GM18909 (cell line): Measurements from ENCODE around the gene EXOC4.
"Not testable (repeated sequence)": the region's sequence is repeated elsewhere in the genome, so short reads cannot be mapped to it uniquely, and the experiment has no call there.

Experiments
- ATAC-seq: cut with Tn5 transposase; IDR thresholded peaks from one replicate; pipeline ENCODE4 v1.9.1; 2021; ENCODE audit warnings: mild to moderate bottlenecking; ENCODE audit not compliant: unreplicated experiment, poor library complexity

Gene EXOC4

DNA sequence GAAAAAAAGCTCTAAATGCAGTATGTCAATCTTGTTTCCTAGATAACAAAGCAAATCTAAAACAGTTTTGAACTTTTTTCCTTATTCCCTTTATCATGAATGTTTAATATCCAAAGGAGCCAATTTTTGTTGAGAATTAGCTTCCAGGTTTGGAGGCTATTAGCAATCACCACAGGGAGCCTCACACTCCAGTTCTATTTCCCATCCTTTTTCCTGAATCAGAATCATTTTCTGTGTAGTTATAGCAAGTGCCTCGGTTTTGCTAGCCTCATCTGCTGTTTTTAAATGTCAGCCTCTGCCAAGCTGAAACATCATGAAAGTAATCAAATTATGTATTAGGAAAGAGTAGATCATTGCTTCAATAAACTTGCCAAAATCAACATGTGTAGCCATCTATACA lies 516.8 kb downstream of the EXOC4 start:
- no peak for ATAC-seq

GRCh38 chr7:133770863-133771492 lies 518.1 kb downstream of the EXOC4 start:
- no peak for ATAC-seq

DNA sequence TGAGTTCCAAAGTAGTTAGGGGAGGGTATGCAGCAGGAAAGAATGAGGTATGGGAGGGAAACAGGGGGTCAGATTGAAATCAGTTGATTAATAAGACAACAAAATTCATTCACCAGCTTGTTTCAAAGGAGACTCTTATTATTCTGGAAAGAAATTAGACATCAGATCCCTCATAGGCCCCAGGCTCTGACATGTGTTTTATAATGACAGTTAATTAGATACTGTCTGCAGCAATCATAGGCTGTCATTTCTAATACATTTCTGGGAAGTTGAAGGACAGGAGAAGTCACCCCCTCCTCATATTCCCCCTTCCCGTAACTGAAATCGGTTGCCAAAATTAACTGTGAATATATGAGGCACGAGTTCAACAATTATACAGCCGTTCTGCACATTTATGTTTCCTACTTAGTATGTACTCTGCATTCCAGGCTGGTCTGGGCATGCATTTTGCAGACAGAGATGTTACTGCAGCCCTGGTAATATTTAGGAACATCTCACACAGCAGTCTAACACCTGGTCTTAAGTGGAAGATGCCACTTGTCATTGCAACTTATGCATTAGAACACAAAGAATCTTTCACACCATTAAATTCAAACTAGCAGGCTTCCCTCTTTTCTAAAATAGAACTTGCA lies 519.0 kb downstream of the EXOC4 start:
- no peak for ATAC-seq

GRCh38 chr7:133773601-133774000 lies 520.7 kb downstream of the EXOC4 start:
- ATAC-seq = no peak

GRCh38 chr7:133775201-133775600 lies 522.3 kb downstream of the EXOC4 start:
- no peak for ATAC-seq

GRCh38 chr7:133776266-133776665 lies 523.4 kb downstream of the EXOC4 start:
- no peak for ATAC-seq

- ATAC-seq = no peak
Observed at GRCh38 chr7:133777701-133778100, 524.8 kb downstream of the EXOC4 start.

DNA sequence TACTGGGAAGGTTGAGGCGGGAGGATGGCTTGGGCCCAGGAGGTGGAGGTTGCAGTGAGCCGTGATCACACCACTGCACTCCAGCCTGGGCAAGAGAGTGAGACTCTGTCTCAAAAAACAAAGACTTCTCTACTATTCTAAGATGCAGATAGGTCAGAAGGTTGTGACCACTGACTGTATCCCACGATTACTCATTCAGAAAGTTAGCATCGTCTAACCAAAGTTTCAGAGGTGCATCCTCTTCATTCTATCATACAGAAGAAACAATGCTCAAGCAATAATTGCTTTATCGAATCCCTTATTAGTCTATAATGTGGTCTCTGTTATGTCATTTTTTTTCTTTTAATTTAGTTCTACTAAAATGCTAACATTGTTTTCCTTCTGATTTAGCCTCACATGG lies 525.6 kb downstream of the EXOC4 start:
- peak; percentile 81 for ATAC-seq

DNA sequence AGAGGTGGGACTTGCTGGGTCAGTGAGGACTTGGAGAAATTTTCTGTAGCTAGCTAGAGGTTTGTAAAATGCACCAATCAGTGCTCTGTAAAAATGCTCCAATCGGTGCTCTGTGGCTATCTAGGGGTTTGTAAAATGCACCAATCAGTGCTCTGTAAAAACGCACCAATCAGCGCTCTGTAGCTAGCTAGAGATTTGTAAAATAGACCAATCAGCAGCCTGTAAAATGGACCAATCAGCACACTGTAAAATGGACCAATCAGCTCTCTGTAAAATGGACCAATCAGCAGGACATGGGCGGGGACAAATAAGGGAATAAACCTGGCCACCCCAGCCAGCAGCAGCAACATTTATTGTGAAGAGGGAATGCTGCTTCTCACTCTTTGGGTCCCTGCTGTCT lies 526.7 kb downstream of the EXOC4 start:
- not testable (repeated sequence) for ATAC-seq

DNA sequence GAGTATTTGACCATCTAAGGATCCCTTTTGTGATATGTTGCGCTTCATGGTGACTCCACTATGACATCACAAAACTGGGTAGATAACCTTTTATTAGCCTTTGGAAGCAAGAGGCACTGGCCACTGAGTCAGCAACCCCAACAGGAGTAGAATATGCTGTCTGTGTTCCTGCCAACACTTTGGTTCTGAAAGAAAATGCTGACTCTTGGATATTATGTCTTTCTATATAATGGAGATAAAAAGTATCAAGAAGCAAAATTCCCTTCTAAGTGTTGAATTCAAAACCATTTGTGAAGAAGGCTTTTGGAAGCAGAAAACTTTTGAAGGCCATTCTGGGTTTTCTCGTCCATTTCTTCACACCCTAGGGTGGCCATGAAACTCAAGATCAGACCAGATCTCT lies 528.0 kb downstream of the EXOC4 start:
- no peak for ATAC-seq

DNA sequence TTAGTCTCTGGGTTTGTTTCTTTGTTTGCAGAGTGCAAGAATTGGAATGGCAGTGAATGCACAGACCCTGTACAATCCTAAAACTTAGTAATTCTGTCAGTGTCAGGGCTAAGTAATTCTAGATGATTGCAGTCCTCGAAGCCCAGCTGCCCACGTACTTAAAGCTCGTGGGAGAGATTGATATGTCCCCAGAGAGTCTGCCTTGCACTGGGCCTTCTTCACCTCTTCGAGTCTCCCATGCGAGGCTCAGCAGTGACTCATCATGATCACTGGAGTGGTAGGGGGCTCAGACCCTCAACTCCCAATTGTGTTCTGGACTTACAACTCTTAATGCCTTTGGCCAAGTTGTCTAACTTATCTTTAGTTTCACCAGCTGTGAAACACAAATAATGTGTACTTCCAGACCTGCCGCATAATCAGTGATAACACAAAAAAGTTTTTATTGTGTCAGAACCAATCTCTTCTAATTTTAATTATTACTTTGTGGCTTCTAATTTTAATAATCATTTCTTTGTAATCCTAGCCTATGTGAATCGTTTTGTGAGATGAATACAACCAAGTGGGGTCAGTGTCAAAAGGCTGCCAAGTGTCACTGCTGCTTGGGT lies 528.7 kb downstream of the EXOC4 start:
- ATAC-seq = no peak

- ATAC-seq = no peak
Observed at GRCh38 chr7:133782470-133782869, 529.6 kb downstream of the EXOC4 start.

DNA sequence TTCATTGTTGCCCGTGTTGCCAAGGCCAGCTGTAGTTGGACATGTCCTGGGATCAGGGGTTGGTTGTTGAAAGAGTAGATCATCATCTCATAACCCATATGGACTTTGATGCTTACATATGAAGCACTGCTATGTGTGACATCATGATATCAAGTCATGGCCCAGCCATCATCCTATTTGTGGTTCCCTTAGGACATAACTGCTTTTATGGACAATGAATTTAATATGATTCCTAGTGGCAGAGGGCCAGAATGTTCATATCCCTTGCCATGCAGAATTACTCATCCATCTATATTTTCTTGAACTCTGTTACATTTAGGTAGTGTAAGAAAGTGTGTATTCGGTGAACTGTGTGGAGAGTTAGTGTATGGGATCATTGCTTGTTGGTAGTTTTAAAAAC lies 530.4 kb downstream of the EXOC4 start:
- no peak for ATAC-seq

DNA sequence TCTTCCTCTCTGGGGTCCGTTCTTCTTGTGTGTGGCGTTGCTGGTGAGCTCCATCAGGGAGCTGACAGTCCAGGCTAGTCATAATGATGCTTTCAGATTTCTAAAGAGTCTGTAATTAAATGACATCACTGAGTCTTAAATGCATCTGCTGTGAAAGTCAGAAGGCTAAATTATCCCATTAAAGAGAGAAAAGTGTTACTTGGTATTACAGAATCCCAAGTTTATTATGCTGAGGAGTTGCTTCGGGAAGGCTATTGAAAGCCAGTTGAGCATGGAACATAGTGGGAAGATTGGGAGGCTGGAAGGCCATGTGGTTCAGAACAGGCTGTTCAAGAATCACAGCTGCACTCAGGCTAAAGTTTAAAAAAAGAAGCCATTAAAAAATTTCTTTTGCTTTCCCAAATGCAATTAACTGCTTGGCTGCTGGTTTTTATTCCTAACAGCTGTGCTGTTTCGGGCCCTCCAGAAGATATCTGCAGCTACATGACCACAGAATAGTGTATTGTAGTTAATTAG lies 531.7 kb downstream of the EXOC4 start:
- no peak for ATAC-seq

DNA sequence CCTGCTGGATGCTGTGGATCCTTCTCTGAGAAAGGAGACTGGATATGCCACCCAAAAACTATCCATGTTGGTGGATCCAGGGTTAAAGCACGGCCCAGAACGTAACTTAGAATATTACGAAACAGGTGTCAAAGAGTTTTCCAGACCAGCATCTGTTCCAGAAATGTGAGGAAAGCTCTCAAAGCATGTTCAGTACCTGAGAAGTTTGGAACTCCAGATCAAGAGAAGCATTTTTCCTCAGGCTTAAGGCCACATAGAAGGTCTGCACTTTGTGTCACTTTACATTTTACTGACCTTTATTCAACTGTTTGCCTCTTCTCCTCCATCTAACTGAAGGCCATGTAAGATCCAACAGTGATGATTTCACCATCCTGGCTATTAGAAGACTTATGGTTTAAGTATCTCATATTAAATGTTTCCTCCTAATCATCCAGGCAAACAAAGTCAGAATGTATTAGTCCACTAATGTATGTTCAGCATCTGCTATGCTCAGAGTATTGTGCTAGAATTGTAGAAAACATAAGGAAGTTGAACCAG lies 533.6 kb downstream of the EXOC4 start:
- ATAC-seq = no peak

DNA sequence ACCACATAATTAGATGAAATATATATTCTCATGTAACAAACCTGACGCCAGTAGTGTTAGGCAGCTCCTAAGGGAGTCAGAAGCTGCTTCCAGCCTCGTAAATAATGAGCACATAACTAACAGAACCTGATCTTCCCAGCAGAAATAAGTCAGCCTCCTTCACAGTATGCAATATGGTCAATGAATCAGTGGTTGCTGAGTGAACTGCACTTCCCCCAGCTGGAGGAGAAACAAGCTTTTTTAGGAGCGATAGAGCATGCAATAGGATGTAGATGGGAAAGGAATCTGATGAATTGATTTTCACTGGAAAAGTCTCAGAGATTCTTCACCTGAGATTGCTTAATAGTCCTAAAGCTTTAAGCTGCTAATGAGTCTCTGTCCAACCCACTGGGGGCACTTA lies 537.1 kb downstream of the EXOC4 start:
- no peak for ATAC-seq

DNA sequence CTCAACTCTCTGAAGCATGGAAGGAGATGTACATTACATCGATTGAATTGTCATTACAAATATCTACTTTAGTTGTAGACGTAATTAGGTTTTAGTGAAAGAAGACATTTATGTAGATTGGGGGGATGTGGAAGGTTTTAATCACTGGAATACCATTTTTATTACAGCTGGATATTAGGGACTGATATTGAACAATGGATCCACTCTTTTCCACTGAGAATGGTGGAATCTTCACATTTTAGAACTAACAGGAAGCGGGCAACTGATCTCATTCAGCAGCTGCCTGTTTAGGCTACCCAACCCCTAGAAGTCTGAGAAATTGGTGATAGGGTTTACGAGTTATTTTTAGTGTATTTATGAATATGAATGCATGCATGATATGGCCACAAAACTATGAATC lies 538.0 kb downstream of the EXOC4 start:
- ATAC-seq = no peak

DNA sequence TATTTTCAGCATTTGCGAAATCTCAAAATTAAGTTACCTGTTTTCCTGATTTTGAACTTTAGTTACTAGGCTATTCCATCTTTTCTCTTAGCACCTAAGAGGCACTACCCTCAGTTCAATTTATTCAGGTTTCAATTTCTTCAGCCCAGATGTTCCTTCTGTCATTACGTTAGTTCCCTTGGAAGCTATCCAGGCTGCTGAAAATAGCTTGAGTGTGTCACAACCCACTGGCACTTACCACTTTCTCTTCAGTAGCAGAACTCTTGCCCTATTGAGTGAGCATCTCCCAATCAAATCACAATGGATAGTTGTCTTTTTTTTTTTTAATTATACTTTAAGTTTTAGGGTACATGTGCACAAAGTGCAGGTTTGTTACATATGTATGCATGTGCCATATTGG lies 541.6 kb downstream of the EXOC4 start:
- no peak for ATAC-seq

- no peak for ATAC-seq
Observed at GRCh38 chr7:133795068-133795665, 542.3 kb downstream of the EXOC4 start.

DNA sequence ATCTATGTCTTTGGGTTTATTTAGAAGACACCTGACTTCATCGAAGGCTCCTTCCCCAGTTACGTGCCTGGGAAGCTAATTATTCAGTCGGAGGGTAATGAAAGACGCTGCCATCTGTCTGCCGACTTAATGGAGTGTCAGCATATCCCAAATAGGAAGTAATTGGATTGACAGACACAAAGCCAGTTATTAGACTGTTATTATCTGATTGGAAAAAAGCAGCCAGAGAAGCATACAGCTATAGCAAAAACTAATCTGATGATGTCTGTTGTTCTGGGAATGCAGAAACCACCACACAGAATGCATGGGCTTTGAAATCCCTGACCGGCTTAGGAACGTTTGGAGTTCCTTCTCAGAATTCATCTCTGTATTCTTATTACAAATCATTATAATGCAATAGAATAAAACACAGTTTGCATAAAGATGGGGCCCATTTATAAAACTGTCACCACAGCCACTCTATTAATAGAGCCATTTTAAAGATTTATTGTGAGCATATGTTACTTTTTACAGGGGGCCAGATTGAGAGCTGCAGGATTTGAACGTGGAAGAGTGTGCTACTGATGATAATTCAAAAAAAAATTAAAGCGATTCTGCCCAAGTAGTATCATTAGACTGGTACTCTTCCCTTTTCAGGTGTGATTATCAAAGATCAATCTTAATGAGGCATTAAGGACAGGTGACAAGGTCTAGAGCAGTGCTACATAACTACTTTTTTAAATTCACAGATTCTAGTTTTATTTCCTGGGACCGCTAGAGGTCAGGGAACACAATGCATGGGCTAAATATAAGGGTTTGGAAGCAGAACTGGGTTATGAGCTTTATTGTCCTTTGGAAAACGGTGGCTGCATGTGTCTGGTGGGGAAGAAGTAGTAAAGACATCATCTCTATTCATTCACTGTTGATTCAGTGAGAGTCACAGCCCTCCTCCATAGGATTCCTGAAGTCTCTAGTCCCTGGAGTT lies 544.2 kb downstream of the EXOC4 start:
- no peak for ATAC-seq
